GM21528 (cell line): ENCODE data around the gene SPRR2A.
"Not testable (repeated sequence)": the region's sequence is repeated elsewhere in the genome, so short reads cannot be mapped to it uniquely, and the experiment has no call there.

Experiments
- ATAC-seq: cut with Tn5 transposase; IDR thresholded peaks from one replicate; pipeline ENCODE4 v1.9.1; 2021; ENCODE audit warnings: mild to moderate bottlenecking, moderate library complexity; ENCODE audit not compliant: unreplicated experiment, low FRiP score

Gene SPRR2A

GRCh38 chr1:153057375-153057774, at the start of gene SPRR2A:
TSS of gene SPRR2A (minus strand) at chr1:153057512. CDS start at chr1:153056735, 777 bp downstream.
- no peak for ATAC-seq

GRCh38 chr1:153100245-153100644, 42.9 kb upstream of the SPRR2A start:
- ATAC-seq = no peak

- no peak for ATAC-seq
These were observed 42.2 kb upstream of the SPRR2A start for GRCh38 chr1:153099461-153100045.

GRCh38 chr1:153095764-153096163, 38.5 kb upstream of the SPRR2A start:
- ATAC-seq = no peak

- ATAC-seq = no peak
These were observed 37.1 kb upstream of the SPRR2A start, which contains the start of gene SPRR2E for GRCh38 chr1:153094426-153094825. TSS of gene SPRR2E (minus strand) at chr1:153094526. CDS start at chr1:153093751, 775 bp downstream.

- no peak for ATAC-seq
These were observed 30.3 kb upstream of the SPRR2A start for GRCh38 chr1:153087652-153088051.

- no peak for ATAC-seq
These were observed 24.4 kb upstream of the SPRR2A start for GRCh38 chr1:153081736-153082135.

GRCh38 chr1:153072806-153073726, 15.8 kb upstream of the SPRR2A start:
- ATAC-seq = no peak

GRCh38 chr1:153071511-153071910, 14.2 kb upstream of the SPRR2A start, which contains the start of gene SPRR2B:
TSS of gene SPRR2B (minus strand) at chr1:153071611. CDS start at chr1:153070839, 772 bp downstream.
- no peak for ATAC-seq

- ATAC-seq = no peak
These were observed 12.9 kb upstream of the SPRR2A start for GRCh38 chr1:153070243-153070642.

GRCh38 chr1:153058826-153059784, 1.8 kb upstream of the SPRR2A start:
- no peak for ATAC-seq

- no peak for ATAC-seq
These were observed 842 bp upstream of the SPRR2A start for GRCh38 chr1:153058154-153058553.

GRCh38 chr1:153056111-153056510, 1.2 kb downstream of the SPRR2A start:
- not testable (repeated sequence) for ATAC-seq

- no peak for ATAC-seq
These were observed 8.1 kb downstream of the SPRR2A start for GRCh38 chr1:153049211-153049610.

GRCh38 chr1:153040950-153041631, 16.2 kb downstream of the SPRR2A start, which contains the start of gene SPRR2D:
TSS of gene SPRR2D (minus strand) at chr1:153041120. CDS start at chr1:153040346, 774 bp downstream.
- no peak for ATAC-seq

- ATAC-seq = no peak
These were observed 22.1 kb downstream of the SPRR2A start for GRCh38 chr1:153035211-153035610.

GRCh38 chr1:153032677-153033308, 24.5 kb downstream of the SPRR2A start:
- ATAC-seq = no peak

- no peak for ATAC-seq
These were observed 25.2 kb downstream of the SPRR2A start for GRCh38 chr1:153032073-153032472.

- ATAC-seq = no peak
These were observed 26.4 kb downstream of the SPRR2A start, which contains the start of gene SPRR1B for GRCh38 chr1:153030895-153031294. TSS of gene SPRR1B (plus strand) at chr1:153031203. CDS start at chr1:153032346, 1,143 bp downstream.
